HepG2 (cell line): Measurements from ENCODE around the gene VAMP2. TPM values are rescaled to one million over a fixed set of nuclear protein-coding genes. Genes with fewer than 3 reads are reported as not detected.

Experiments
- ATAC-seq: fragments of 200-7000 bp; cut with Tn5 transposase; 3 replicates; pipeline ENCODE4 v1.9.1; 2020; ENCODE audit warnings: mild to moderate bottlenecking, moderate library complexity
- BruUV-seq: library from RNA; stranded (reverse); fragments of 400-500 nt; replicated peaks from 2 replicates; lab custom pipeline; 2021; lab: Mats Ljungman, UMichigan
- CTCF ChIA-PET: fragments of 300-600 bp; formaldehyde crosslinking; extraction: SDS; loops from one replicate; lab custom pipeline; 2021; ENCODE audit warnings: low total read pairs, inconsistent platforms, low intra/inter-chr PET ratio; lab: Yijun Ruan, JAX
- POLR2A ChIA-PET: fragments of 350-600 bp; sonication (Branson Sonifier 250); formaldehyde crosslinking; loops from one replicate; lab custom pipeline; 2020; ENCODE audit warnings: antibody characterized with exemption, inconsistent platforms; lab: Yijun Ruan, JAX
- DNase-seq: peaks from one replicate; pipeline ENCODE4 v3.0.0-alpha.2; 2015; ENCODE audit warnings: low spot score
- FAIRE-seq: peaks from 3 replicates; lab custom pipeline; 2011; peaks lifted over from hg19 to GRCh38; lab: Jason Lieb, UNC
- H2AFZ ChIP-seq: one replicate; pipeline ENCODE4 v1.6.1; 2011; ENCODE audit warnings: low read length, inconsistent platforms
- H3K27ac ChIP-seq: fragments of 300-600 bp; 3 replicates; pipeline ENCODE4 v1.8.0; 2011; ENCODE audit warnings: mixed run types, mild to moderate bottlenecking, mixed read lengths, low read length, inconsistent platforms; ENCODE audit not compliant: insufficient read depth; ENCODE audit errors: extremely low read length
- H3K27me3 ChIP-seq, 2 experiments: fragments of 200-600 bp in 1 of 2; 2 replicates in 1 of 2; 3 replicates in 1 of 2; pipeline versions ENCODE4 v1.6.0 to v1.8.0; 2011; ENCODE audit warnings: low read length in 2 of 2, mild to moderate bottlenecking in 2 of 2, moderate library complexity in 2 of 2, inconsistent platforms in 1 of 2; ENCODE audit not compliant: insufficient read depth in 2 of 2, control insufficient read depth in 1 of 2
- H3K36me3 ChIP-seq, 2 experiments: fragments of 200-600 bp in 1 of 2; replicated peaks in 1 of 2; 2 replicates in 1 of 2; 3 replicates in 1 of 2; pipeline versions ENCODE4 v1.5.1 to v1.8.0; 2011; ENCODE audit warnings: low read length in 2 of 2, inconsistent platforms in 1 of 2; ENCODE audit not compliant: insufficient read depth in 2 of 2, control insufficient read depth in 1 of 2
- H3K4me1 ChIP-seq: 2 replicates; pipeline ENCODE4 v1.5.1; 2012; ENCODE audit warnings: low read length, inconsistent platforms; ENCODE audit not compliant: insufficient read depth
- H3K4me2 ChIP-seq: 2 replicates; pipeline ENCODE4 v1.6.0; 2011; ENCODE audit warnings: low read depth, low read length, inconsistent platforms
- H3K4me3 ChIP-seq, 3 experiments: fragments of 200-600 bp in 1 of 3; sonication (generic), shearing (Covaris generic) in 1 of 3; replicated peaks in 1 of 3; 2 replicates each; pipeline ENCODE4 v1.5.1; 2011 to 2016; ENCODE audit warnings: low read length in 3 of 3, inconsistent platforms in 2 of 3, low read depth in 2 of 3, mild to moderate bottlenecking in 2 of 3, control low read depth in 1 of 3, mixed read lengths in 1 of 3; ENCODE audit not compliant: insufficient read depth in 1 of 3
- H3K79me2 ChIP-seq: one replicate; pipeline ENCODE4 v1.6.1; 2011; ENCODE audit warnings: low read length, inconsistent platforms; ENCODE audit not compliant: insufficient read depth
- H3K9ac ChIP-seq: 2 replicates; pipeline ENCODE4 v1.6.0; 2011; ENCODE audit warnings: mild to moderate bottlenecking, low read depth, low read length, inconsistent platforms; ENCODE audit not compliant: insufficient read depth
- H3K9me3 ChIP-seq: 2 replicates; pipeline ENCODE4 v1.5.1; 2012; ENCODE audit warnings: mild to moderate bottlenecking, low read length
- H4K20me1 ChIP-seq: 2 replicates; pipeline ENCODE4 v1.6.0; 2011; ENCODE audit warnings: inconsistent platforms, mild to moderate bottlenecking, low read length, moderate library complexity; ENCODE audit not compliant: insufficient read depth
- ARNTL ChIP-seq: sonication (generic); formaldehyde crosslinking; IDR thresholded peaks from 2 replicates; pipeline ENCODE4 v1.4.0; 2020; ENCODE audit warnings: mild to moderate bottlenecking, missing genetic modification reagents
- E2F2 ChIP-seq: sonication (generic); formaldehyde crosslinking; IDR thresholded peaks from 2 replicates; pipeline ENCODE4 v1.4.0; 2020; ENCODE audit warnings: missing genetic modification reagents, borderline replicate concordance
- ELF3 ChIP-seq: IDR thresholded peaks from 2 replicates; pipeline ENCODE4 v1.6.1; 2016; ENCODE audit warnings: missing genetic modification reagents, missing compliant biosample characterization
- EZH2 ChIP-seq: conservative IDR thresholded peaks from 2 replicates; pipeline ENCODE4 v1.6.1; 2012; ENCODE audit warnings: mild to moderate bottlenecking, low read depth, low read length, moderate library complexity
- GLMP ChIP-seq: sonication (generic); formaldehyde crosslinking; IDR thresholded peaks from 2 replicates; pipeline ENCODE4 v1.9.0; 2021; ENCODE audit warnings: missing genetic modification reagents, mild to moderate bottlenecking, borderline replicate concordance
- KAT8 ChIP-seq: IDR thresholded peaks from 2 replicates; pipeline ENCODE4 v1.6.1; 2016; ENCODE audit warnings: missing genetic modification reagents, missing compliant biosample characterization
- MED8 ChIP-seq: sonication (generic); formaldehyde crosslinking; IDR thresholded peaks from 2 replicates; pipeline ENCODE4 v1.8.1; 2023; ENCODE audit warnings: mild to moderate bottlenecking, missing genetic modification reagents; ENCODE audit not compliant: insufficient replicate concordance
- NFYB ChIP-seq: sonication (generic); formaldehyde crosslinking; IDR thresholded peaks from 2 replicates; pipeline ENCODE4 v1.4.0; 2020; ENCODE audit warnings: missing genetic modification reagents
- POLR2A ChIP-seq, 2 experiments: IDR thresholded peaks; 2 replicates each; pipeline ENCODE4 v1.6.1; 2011; ENCODE audit warnings: low read depth in 2 of 2, low read length in 2 of 2, mild to moderate bottlenecking in 1 of 2, moderate library complexity in 1 of 2; ENCODE audit not compliant: insufficient read depth in 1 of 2
- PTBP1 ChIP-seq: fragments of 200-400 bp; formaldehyde crosslinking; IDR thresholded peaks from 2 replicates; pipeline ENCODE4 v1.6.1; 2018; ENCODE audit warnings: low read length, low read depth; ENCODE audit not compliant: poor library complexity, severe bottlenecking
- ZNF343 ChIP-seq: sonication (generic); formaldehyde crosslinking; IDR thresholded peaks from 2 replicates; pipeline ENCODE4 v1.4.0; 2020; ENCODE audit warnings: mild to moderate bottlenecking, missing genetic modification reagents
- ZNF512B ChIP-seq: sonication (generic); formaldehyde crosslinking; IDR thresholded peaks from 2 replicates; pipeline ENCODE4 v1.5.1; 2020; ENCODE audit warnings: missing genetic modification reagents, mild to moderate bottlenecking, borderline replicate concordance
- ZNF674 ChIP-seq: sonication (generic); formaldehyde crosslinking; IDR thresholded peaks from 2 replicates; pipeline ENCODE4 v1.5.0; 2020; ENCODE audit warnings: low read depth, mild to moderate bottlenecking, missing genetic modification reagents
- WGBS: methylation state at CpG from one replicate; pipeline ENCODE4 v1.1.6; 2017; ENCODE audit warnings: low lambda C conversion rate; 5-methylcytosine and 5-hydroxymethylcytosine counted together
- in situ Hi-C: cut with HindIII; loops from 2 replicates; pipeline ENCODE4 v1.10.0; 2017; ENCODE audit warnings: low pct_unique_long_range_greater_than_20kb; ENCODE audit not compliant: extremely low pct_ligation_motif_present
- intact Hi-C: fragments of 100-400 bp; cut with micrococcal nuclease; formaldehyde crosslinking; loops from one replicate; pipeline ENCODE4 v1.10.0; 2022; ENCODE audit not compliant: unreplicated experiment
- polyA plus RNA-seq, 8 experiments: library from polyadenylated mRNA; depleted of rRNA in 3 of 8; stranded (reverse) in 7 of 8; unstranded in 1 of 8; fragments of >200 nt; fragmentation: Illumina TruSeq in 4 of 8; extraction: Trizol in 4 of 8; gene quantifications; 2 replicates each; pipeline versions ENCODE4 v1.2.1 to v1.2.3, GENCODE V29; 2011 to 2016; ENCODE audit warnings: low read depth in 4 of 8, missing spikeins in 1 of 8, mixed read lengths in 1 of 8; ENCODE audit not compliant: insufficient read depth in 1 of 8
- total RNA-seq, 5 experiments: library from RNA; depleted of rRNA; stranded (reverse); fragments of >200 nt; fragmentation: Illumina TruSeq; extraction: Trizol; gene quantifications; 2 replicates each; pipeline ENCODE4 v1.2.3, GENCODE V29; 2016; ENCODE audit warnings: low read depth in 1 of 5

The VAMP2 gene
- total and polyA plus RNA-seq, 2 of the 13 experiments (the other 11 are each of a cell fraction or from before 2014, with no cell fraction given): 3.9 to 17.2 TPM

GRCh38 chr17:8153031-8153451 lies 9.7 kb downstream of the VAMP2 start (continued):
- TF ChIP-seq GLMP (CRISPR knock-in tag) (no peak), ZNF512B (CRISPR knock-in tag) (0 out of 2 replicates have a peak, but pooled peaks have one; percentile 8)

GRCh38 chr17:8152112-8152775 lies 10.5 kb downstream of the VAMP2 start, which contains the start of gene PER1:
Gene PER1, minus strand, starts transcription at chr17:8152404. Its CDS starts 1,698 bp downstream, at chr17:8150706.
- Histone ChIP-seq H4K20me1 (no peaks in the 10 kb centered on the region), H3K4me3 (peak within 1 kb of the TSS; percentile 46 to 70 (median 68); a peak in 5 of 6 replicates), H3K36me3 (peaks cover 5 to 20% of the 10 kb centered on the region in 2 experiments; a peak in 4 of 5 replicates), H3K9me3 (no peaks in the 10 kb centered on the region), H3K27ac (peak within 1 kb of the TSS; percentile 91), H3K9ac (peak within 1 kb of the TSS; percentile 68), H3K4me2 (peak within 1 kb of the TSS; percentile 97), H2AFZ (no peak within 1 kb of the TSS), H3K4me1 (peaks cover 50% of the 10 kb centered on the region), H3K79me2 (peaks cover 4% of the 10 kb centered on the region), H3K27me3 (no peaks in the 10 kb centered on the region)
- peak; percentile 68 for DNase-seq
- WGBS: 56% methylated on average over 26 of the region's 42 CpGs
- CTCF ChIA-PET: no interaction called here
- FAIRE-seq: no peak
- intact Hi-C loops: loop anchor here (1.0 kb wide), 1 partner anchor 13 kb away; no protein-coding TSS in a partner anchor
- in situ Hi-C loops: no loop called here
- ATAC-seq: peak; percentile 27
- no TSS peak for BruUV-seq
- POLR2A ChIA-PET: interaction anchor here (1.0 to 1.7 kb wide), 3 partner anchors 13 to 69 kb away, joined by 4 to 7 read pairs (median 7); no protein-coding TSS in a partner anchor
- TF ChIP-seq POLR2A (IDR thresholded peaks at IDR 0.05; ENCODE audit: insufficient read depth in 1 of 2, low read depth in 2 of 2, low read length in 2 of 2): peak; percentile 30 to 79; a peak in 2 of 4 replicates
- TF ChIP-seq EZH2: no peak
- TF ChIP-seq E2F2 (CRISPR knock-in tag): no peak
- TF ChIP-seq ARNTL: peak; percentile 99
- 0 out of 2 replicates have a peak, but pooled peaks have one; percentile 19 for TF ChIP-seq ELF3 (CRISPR knock-in tag)
- peak; percentile 61 for TF ChIP-seq KAT8 (CRISPR knock-in tag)
- TF ChIP-seq MED8 (CRISPR knock-in tag): no peak
- TF ChIP-seq PTBP1: no peak
- no peak for TF ChIP-seq ZNF674
- peak; percentile 88 for TF ChIP-seq ZNF343 (CRISPR knock-in tag)
- peak; percentile 81 for TF ChIP-seq NFYB
